Spleen (tissue), 7 donors: Measurements from ENCODE around the gene RTTN.

ENCODE experiments used
- POLR2A ChIP-seq, 3 donors: fragments of 450-650 bp; IDR thresholded peaks; one replicate each; pipeline ENCODE4 v1.5.1; 2017; ENCODE audit warnings: antibody characterized with exemption in 3 of 3, mild to moderate bottlenecking in 1 of 3
- POLR2AphosphoS5 ChIP-seq, 3 donors: sonication (generic); formaldehyde crosslinking; IDR thresholded peaks; one replicate each; pipeline ENCODE4 v1.5.1; 2017; ENCODE audit warnings: antibody characterized with exemption in 3 of 3
- TF ChIP-seq, protein P1 (sequence below), 11 experiments: fragments of 200-600 bp in 7 of 11; fragments of 450-650 bp in 4 of 11; sonication (generic) in 4 of 11; IDR thresholded peaks in 8 of 11; conservative IDR thresholded peaks in 3 of 11; 1 replicate in 7 of 11; 2 replicates in 4 of 11; pipeline versions ENCODE4 v1.4.0 to v1.8.0; 2016 to 2021; ENCODE audit warnings: antibody characterized with exemption in 11 of 11, inconsistent platforms in 4 of 11, mild to moderate bottlenecking in 1 of 11
- donor health status: DM: no; HTN: no; CAD: no; lungs with moderate emphysema.
- donor health status: DM: no; HTN: no; CAD: no.
- donor health status: DM: no; HTN: no; CAD: no.

DNA sequence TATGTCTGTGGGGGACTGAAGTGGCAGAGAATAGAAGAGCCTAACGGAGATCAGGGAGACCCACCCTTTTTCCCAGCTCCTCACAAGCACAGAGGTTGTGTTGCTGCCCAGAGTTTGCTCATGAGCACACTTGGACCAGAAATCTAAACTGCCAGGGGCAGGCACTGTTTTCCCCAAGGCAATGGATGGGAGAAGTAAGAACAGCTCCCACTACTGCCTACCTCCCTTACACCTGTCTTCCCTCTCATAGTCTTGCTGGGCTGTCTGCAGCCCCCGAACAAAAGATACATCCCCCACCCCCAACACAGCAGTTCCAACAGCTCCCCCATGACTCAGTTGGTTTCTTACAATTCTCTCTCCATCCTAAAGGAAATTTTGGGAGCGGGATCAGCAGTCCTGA is 209.7 kb downstream of the RTTN start:
- TF ChIP-seq POLR2A (IDR thresholded peaks at IDR 0.05) (no peak), POLR2AphosphoS5 (IDR thresholded peaks at IDR 0.05) (no peak)
- TF ChIP-seq, protein P1, sequence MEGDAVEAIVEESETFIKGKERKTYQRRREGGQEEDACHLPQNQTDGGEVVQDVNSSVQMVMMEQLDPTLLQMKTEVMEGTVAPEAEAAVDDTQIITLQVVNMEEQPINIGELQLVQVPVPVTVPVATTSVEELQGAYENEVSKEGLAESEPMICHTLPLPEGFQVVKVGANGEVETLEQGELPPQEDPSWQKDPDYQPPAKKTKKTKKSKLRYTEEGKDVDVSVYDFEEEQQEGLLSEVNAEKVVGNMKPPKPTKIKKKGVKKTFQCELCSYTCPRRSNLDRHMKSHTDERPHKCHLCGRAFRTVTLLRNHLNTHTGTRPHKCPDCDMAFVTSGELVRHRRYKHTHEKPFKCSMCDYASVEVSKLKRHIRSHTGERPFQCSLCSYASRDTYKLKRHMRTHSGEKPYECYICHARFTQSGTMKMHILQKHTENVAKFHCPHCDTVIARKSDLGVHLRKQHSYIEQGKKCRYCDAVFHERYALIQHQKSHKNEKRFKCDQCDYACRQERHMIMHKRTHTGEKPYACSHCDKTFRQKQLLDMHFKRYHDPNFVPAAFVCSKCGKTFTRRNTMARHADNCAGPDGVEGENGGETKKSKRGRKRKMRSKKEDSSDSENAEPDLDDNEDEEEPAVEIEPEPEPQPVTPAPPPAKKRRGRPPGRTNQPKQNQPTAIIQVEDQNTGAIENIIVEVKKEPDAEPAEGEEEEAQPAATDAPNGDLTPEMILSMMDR (IDR thresholded peaks at IDR 0.05 in 8 of 11, conservative IDR thresholded peaks at IDR 0.05 in 3 of 11) = no peak
